Tibial nerve (tissue), 4 donors: ENCODE results near the gene PDGFA.

Source experiments
- EP300 ChIP-seq, 2 donors: sonication (generic); formaldehyde crosslinking; IDR thresholded peaks; one replicate each; pipeline ENCODE4 v1.6.1; 2017; ENCODE audit warnings: antibody characterized with exemption in 2 of 2, mild to moderate bottlenecking in 1 of 2
- TF ChIP-seq, protein P1 (sequence below), 5 experiments: fragments of 200-600 bp in 3 of 5; fragments of 450-650 bp in 2 of 5; sonication (generic) in 3 of 5; IDR thresholded peaks; one replicate each; pipeline ENCODE4 v1.5.1; 2016 to 2019; ENCODE audit warnings: antibody characterized with exemption in 5 of 5, mild to moderate bottlenecking in 3 of 5, moderate library complexity in 2 of 5

DNA sequence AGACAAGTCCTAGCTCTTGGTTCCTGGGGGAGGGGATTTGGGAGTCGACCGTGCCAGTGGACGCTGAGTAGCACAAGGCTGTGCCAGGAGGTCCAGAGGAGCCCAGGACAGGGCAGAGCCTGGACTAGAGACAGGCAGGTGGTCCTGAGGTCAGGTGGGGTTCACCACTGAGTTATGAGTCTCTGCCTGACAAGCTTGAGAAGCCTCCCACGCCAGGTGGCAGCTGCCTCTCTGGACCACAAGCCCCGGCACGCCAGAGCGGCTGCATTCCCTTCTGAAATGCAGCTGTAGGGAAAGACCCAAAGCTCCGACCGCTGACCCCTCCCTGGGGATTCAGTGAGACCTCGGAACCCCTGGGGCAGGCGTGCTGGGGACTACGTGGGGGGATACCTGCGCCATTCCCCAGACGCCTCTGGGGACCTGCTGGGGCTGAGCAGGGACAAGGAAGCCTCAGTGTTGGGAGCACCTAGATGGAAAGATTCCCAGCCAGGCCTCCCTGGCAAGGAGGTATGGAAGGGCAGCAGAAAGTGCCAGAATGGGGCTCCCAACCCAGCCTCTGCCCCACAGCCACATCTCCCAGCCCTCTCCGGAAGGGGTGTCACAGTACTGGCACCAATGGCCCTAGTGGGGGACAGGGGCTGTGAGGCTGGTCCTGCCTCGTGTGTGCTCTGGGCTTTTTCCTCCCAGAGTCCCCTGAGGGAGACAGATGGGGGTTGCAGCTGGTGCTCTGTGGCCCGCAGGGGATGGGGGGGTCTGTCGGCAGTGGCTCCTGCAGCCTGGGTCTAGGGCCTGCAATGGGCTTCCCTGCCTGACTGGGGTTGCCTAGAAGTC lies 29.0 kb downstream of the PDGFA start:
- TF ChIP-seq, protein P1, sequence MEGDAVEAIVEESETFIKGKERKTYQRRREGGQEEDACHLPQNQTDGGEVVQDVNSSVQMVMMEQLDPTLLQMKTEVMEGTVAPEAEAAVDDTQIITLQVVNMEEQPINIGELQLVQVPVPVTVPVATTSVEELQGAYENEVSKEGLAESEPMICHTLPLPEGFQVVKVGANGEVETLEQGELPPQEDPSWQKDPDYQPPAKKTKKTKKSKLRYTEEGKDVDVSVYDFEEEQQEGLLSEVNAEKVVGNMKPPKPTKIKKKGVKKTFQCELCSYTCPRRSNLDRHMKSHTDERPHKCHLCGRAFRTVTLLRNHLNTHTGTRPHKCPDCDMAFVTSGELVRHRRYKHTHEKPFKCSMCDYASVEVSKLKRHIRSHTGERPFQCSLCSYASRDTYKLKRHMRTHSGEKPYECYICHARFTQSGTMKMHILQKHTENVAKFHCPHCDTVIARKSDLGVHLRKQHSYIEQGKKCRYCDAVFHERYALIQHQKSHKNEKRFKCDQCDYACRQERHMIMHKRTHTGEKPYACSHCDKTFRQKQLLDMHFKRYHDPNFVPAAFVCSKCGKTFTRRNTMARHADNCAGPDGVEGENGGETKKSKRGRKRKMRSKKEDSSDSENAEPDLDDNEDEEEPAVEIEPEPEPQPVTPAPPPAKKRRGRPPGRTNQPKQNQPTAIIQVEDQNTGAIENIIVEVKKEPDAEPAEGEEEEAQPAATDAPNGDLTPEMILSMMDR (IDR thresholded peaks at IDR 0.05): no peak
- no peak for TF ChIP-seq EP300 (IDR thresholded peaks at IDR 0.05)
